IMR-90 (cell line): ENCODE data around the gene POTEJ. TPM values are rescaled to one million over a fixed set of nuclear protein-coding genes. Genes with fewer than 3 reads are reported as not detected.
"Not testable (repeated sequence)": the region's sequence is repeated elsewhere in the genome, so short reads cannot be mapped to it uniquely, and the experiment has no call there.

Experiments
- ATAC-seq: fragments of 200-7000 bp; cut with Tn5 transposase; 2 replicates; pipeline ENCODE4 v1.9.1; 2020; ENCODE audit warnings: low read depth, mild to moderate bottlenecking, moderate library complexity
- BruUV-seq: library from RNA; stranded (reverse); fragments of 400-500 nt; replicated peaks from 2 replicates; lab custom pipeline; 2021; lab: Mats Ljungman, UMichigan
- CTCF ChIA-PET: fragments of 300-600 bp; formaldehyde crosslinking; extraction: SDS; loops from one replicate; lab custom pipeline; 2021; ENCODE audit warnings: antibody characterized with exemption; lab: Yijun Ruan, JAX
- POLR2A ChIA-PET: fragments of 300-600 bp; sonication (Branson Sonifier 250); formaldehyde crosslinking; loops from one replicate; lab custom pipeline; 2022; ENCODE audit warnings: antibody characterized with exemption; ENCODE audit not compliant: unreplicated experiment; lab: Charles Lee
- DNase-seq: peaks from one replicate; pipeline ENCODE4 v3.0.0; 2013
- H2AFZ ChIP-seq: replicated peaks from 2 replicates; pipeline ENCODE3; 2013; ENCODE audit warnings: low read length, mild to moderate bottlenecking; ENCODE audit not compliant: poor library complexity
- H2AK5ac ChIP-seq: 2 replicates; pipeline ENCODE4 v1.6.1; 2013; ENCODE audit warnings: low read depth, low read length, inconsistent platforms
- H2AK9ac ChIP-seq: replicated peaks from 2 replicates; pipeline ENCODE3; 2013; ENCODE audit warnings: mild to moderate bottlenecking, low read depth, low read length, moderate library complexity; ENCODE audit not compliant: poor library complexity
- H2BK120ac ChIP-seq: 2 replicates; pipeline ENCODE4 v1.6.1; 2013; ENCODE audit warnings: low read depth, low read length, inconsistent platforms
- H2BK15ac ChIP-seq: 3 replicates; pipeline ENCODE4 v1.6.1; 2013; ENCODE audit warnings: low read depth, low read length, inconsistent platforms
- H2BK20ac ChIP-seq: 2 replicates; pipeline ENCODE4 v1.6.1; 2013; ENCODE audit warnings: low read depth, mild to moderate bottlenecking, inconsistent platforms, low read length, moderate library complexity
- H2BK5ac ChIP-seq: 2 replicates; pipeline ENCODE4 v1.6.1; 2013; ENCODE audit warnings: mild to moderate bottlenecking, low read depth, low read length, inconsistent platforms; ENCODE audit not compliant: poor library complexity, severe bottlenecking
- H3K14ac ChIP-seq: replicated peaks from 2 replicates; pipeline ENCODE4 v1.6.1; 2013; ENCODE audit warnings: low read depth, low read length, inconsistent platforms
- H3K18ac ChIP-seq: 2 replicates; pipeline ENCODE4 v1.6.1; 2013; ENCODE audit warnings: low read depth, low read length, control low read depth
- H3K23ac ChIP-seq: 2 replicates; pipeline ENCODE4 v1.6.1; 2013; ENCODE audit warnings: low read depth, low read length, inconsistent platforms
- H3K27ac ChIP-seq: 2 replicates; pipeline ENCODE4 v1.5.1; 2013; ENCODE audit warnings: mild to moderate bottlenecking, control low read depth, low read length; ENCODE audit not compliant: insufficient read depth
- H3K27me3 ChIP-seq: 2 replicates; pipeline ENCODE4 v1.6.1; 2013; ENCODE audit warnings: low read length; ENCODE audit not compliant: control insufficient read depth, insufficient read depth
- H3K36me3 ChIP-seq: 2 replicates; pipeline ENCODE4 v1.6.1; 2013; ENCODE audit warnings: low read length, mixed read lengths; ENCODE audit not compliant: control insufficient read depth, insufficient read depth
- H3K4ac ChIP-seq: 2 replicates; pipeline ENCODE4 v1.6.1; 2013; ENCODE audit warnings: low read depth, low read length, inconsistent platforms
- H3K4me1 ChIP-seq: 2 replicates; pipeline ENCODE4 v1.6.1; 2013; ENCODE audit warnings: low read length, mixed read lengths; ENCODE audit not compliant: control insufficient read depth, insufficient read depth
- H3K4me2 ChIP-seq: 2 replicates; pipeline ENCODE4 v1.6.1; 2013; ENCODE audit warnings: low read depth, mild to moderate bottlenecking, control low read depth, low read length, moderate library complexity
- H3K4me3 ChIP-seq: 2 replicates; pipeline ENCODE4 v1.5.1; 2013; ENCODE audit warnings: low read depth, mild to moderate bottlenecking, control low read depth, low read length, moderate library complexity; ENCODE audit not compliant: insufficient read depth
- H3K56ac ChIP-seq: 2 replicates; pipeline ENCODE4 v1.6.1; 2013; ENCODE audit warnings: low read length, inconsistent platforms; ENCODE audit not compliant: insufficient read depth; ENCODE audit errors: extremely low read depth
- H3K79me1 ChIP-seq, 2 experiments: 2 replicates each; pipeline ENCODE4 v1.6.1; 2013; ENCODE audit warnings: low read length in 2 of 2, inconsistent platforms in 1 of 2, low read depth in 1 of 2
- H3K9ac ChIP-seq: 2 replicates; pipeline ENCODE4 v1.6.1; 2013; ENCODE audit warnings: low read depth, low read length, control low read depth
- H3K9me1 ChIP-seq: 2 replicates; pipeline ENCODE4 v1.6.1; 2013; ENCODE audit warnings: low read length, inconsistent platforms; ENCODE audit not compliant: insufficient read depth
- H3K9me3 ChIP-seq: 2 replicates; pipeline ENCODE4 v1.6.1; 2013; ENCODE audit warnings: low read length; ENCODE audit not compliant: control insufficient read depth, insufficient read depth
- H4K20me1 ChIP-seq: 2 replicates; pipeline ENCODE4 v1.6.1; 2013; ENCODE audit warnings: low read length, inconsistent platforms; ENCODE audit not compliant: insufficient read depth
- H4K5ac ChIP-seq: 2 replicates; pipeline ENCODE4 v1.6.1; 2013; ENCODE audit warnings: mild to moderate bottlenecking, low read depth, low read length, control low read depth
- H4K8ac ChIP-seq, 2 experiments: 2 replicates each; pipeline ENCODE4 v1.6.1; 2013; ENCODE audit warnings: low read depth in 2 of 2, low read length in 2 of 2, control low read depth in 1 of 2, inconsistent platforms in 1 of 2
- H4K91ac ChIP-seq: 2 replicates; pipeline ENCODE4 v1.6.1; 2013; ENCODE audit warnings: low read depth, low read length, inconsistent platforms; ENCODE audit not compliant: insufficient read depth
- WGBS, 2 experiments: methylation state at CpG; one replicate each; pipeline versions ENCODE4 v1.1.5 to v1.1.7; 2013; ENCODE audit warnings: missing lambda C conversion rate in 2 of 2; ENCODE audit not compliant: insufficient read length in 1 of 2; ENCODE audit errors: extremely low coverage in 2 of 2; 5-methylcytosine and 5-hydroxymethylcytosine counted together
- dilution Hi-C: fragments of 300-500 bp; cut with HindIII; formaldehyde crosslinking; loops from one replicate; pipeline ENCODE4 v1.14.3; 2018; ENCODE audit warnings: low sequenced_read_pairs; ENCODE audit not compliant: unreplicated experiment
- in situ Hi-C: fragments of 300-500 bp; cut with MboI; formaldehyde crosslinking; loops from 3 replicates; pipeline ENCODE4 v1.14.3; 2019; ENCODE audit warnings: low sequenced_read_pairs, inconsistent platforms, mixed read lengths
- intact Hi-C: fragments of 100-400 bp; cut with micrococcal nuclease; formaldehyde crosslinking; loops from 2 replicates; pipeline ENCODE4 v1.10.0; 2022
- polyA plus RNA-seq, 3 experiments: library from polyadenylated mRNA; depleted of rRNA; stranded (reverse); fragments of >200 nt; gene quantifications; 2 replicates each; pipeline ENCODE4 v1.2.3, GENCODE V29; 2012; ENCODE audit warnings: low replicate concordance in 1 of 3
- total RNA-seq: library from RNA; depleted of rRNA; stranded (reverse); fragments of >200 nt; gene quantifications from 2 replicates; pipeline ENCODE4 v1.2.3, GENCODE V29; 2012

POTEJ gene
- total and polyA plus RNA-seq, 2 of the 4 experiments (the other 2 are of a cell fraction): not detected

DNA sequence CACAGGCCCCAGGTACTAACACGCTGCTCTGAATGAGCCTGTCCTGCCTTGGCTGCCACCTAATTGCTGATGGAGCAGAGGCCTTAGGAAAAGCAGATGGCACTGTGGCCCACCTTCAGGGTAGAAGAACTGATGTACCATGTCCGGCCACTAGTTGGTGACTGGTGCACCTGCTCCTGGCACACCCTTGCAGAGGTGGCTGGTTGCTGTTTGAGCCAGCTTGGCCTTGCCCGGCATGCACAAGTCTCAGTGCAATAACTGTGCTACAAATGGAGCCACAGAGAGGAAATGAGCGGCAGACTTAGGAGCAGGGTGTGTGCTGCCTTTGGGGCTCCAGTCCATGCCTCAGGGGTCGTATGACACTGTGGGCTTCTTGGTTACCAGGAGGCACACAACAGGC lies 54.4 kb downstream of the POTEJ start:
- H2AK9ac ChIP-seq, H3K14ac ChIP-seq, BruUV-seq, H2BK5ac ChIP-seq, dilution Hi-C loops, H3K23ac ChIP-seq, H3K4me2 ChIP-seq, H3K36me3 ChIP-seq, H3K9me3 ChIP-seq, H3K27ac ChIP-seq, H4K91ac ChIP-seq, H3K4ac ChIP-seq, H2BK15ac ChIP-seq, H3K9me1 ChIP-seq, H3K27me3 ChIP-seq, DNase-seq, H4K8ac ChIP-seq, H2AFZ ChIP-seq, H3K9ac ChIP-seq, H3K79me1 ChIP-seq, H4K20me1 ChIP-seq, H3K4me1 ChIP-seq, H2AK5ac ChIP-seq, H3K4me3 ChIP-seq, H2BK120ac ChIP-seq, CTCF ChIA-PET, in situ Hi-C loops, POLR2A ChIA-PET, H2BK20ac ChIP-seq, H3K18ac ChIP-seq, ATAC-seq, intact Hi-C loops, H3K56ac ChIP-seq, H4K5ac ChIP-seq: not testable (repeated sequence)
- no CpG with 5 or more reads among the region's 5 CpGs for WGBS, 2 experiments

DNA sequence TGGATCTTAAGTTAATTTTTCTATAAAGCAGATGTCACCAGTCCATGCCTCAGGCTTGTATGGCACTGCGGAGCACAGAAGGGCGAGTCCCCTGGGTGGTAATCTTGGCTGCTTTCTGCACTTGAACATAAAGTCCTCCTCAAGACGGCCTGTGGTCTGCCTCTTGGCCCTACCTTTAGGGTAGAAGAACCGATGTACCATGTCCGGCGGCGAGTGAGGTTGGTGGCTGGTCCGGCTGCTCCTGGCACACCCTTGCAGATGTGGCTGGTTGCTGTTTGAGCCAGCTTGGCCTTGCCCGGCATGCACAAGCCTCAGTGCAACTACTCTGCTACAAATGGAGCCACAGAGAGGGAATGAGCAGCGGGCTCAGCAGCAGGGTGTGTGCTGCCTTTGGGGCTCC lies 56.3 kb downstream of the POTEJ start:
- H3K4me1 ChIP-seq, H3K4ac ChIP-seq, H3K56ac ChIP-seq, H2BK5ac ChIP-seq, H3K4me2 ChIP-seq, dilution Hi-C loops, H2BK120ac ChIP-seq, H3K14ac ChIP-seq, H3K9me3 ChIP-seq, H3K23ac ChIP-seq, H3K27ac ChIP-seq, H2AK9ac ChIP-seq, H3K36me3 ChIP-seq, H3K4me3 ChIP-seq, H2BK20ac ChIP-seq, ATAC-seq, H2AK5ac ChIP-seq, H4K8ac ChIP-seq, intact Hi-C loops, POLR2A ChIA-PET, BruUV-seq, H3K9me1 ChIP-seq, H4K5ac ChIP-seq, H2AFZ ChIP-seq, CTCF ChIA-PET, H3K27me3 ChIP-seq, H3K79me1 ChIP-seq, DNase-seq, in situ Hi-C loops, H2BK15ac ChIP-seq, H3K9ac ChIP-seq, H4K20me1 ChIP-seq, H4K91ac ChIP-seq, H3K18ac ChIP-seq: not testable (repeated sequence)
- no CpG with 5 or more reads among the region's 10 CpGs for WGBS, 2 experiments
